H7 (cell line): ENCODE measurements around the gene BTBD6. TPM values are rescaled to one million over a fixed set of nuclear protein-coding genes. Genes with fewer than 3 reads are reported as not detected.
A peak's percentile ranks its signal among the peaks of the same experiment; 100 is the strongest.

Source experiments
- DNase-seq: peaks from one replicate; pipeline ENCODE4 v3.0.0; 2012
- H3K27me3 ChIP-seq: 2 replicates; pipeline ENCODE4 v1.6.0; 2011; ENCODE audit warnings: mild to moderate bottlenecking, low read length; ENCODE audit not compliant: control insufficient read depth, insufficient read depth
- H3K36me3 ChIP-seq: replicated peaks from 2 replicates; pipeline ENCODE4 v1.5.1; 2011; ENCODE audit warnings: low read length; ENCODE audit not compliant: control insufficient read depth, insufficient read depth
- H3K4me3 ChIP-seq: 2 replicates; pipeline ENCODE4 v1.5.1; 2011; ENCODE audit warnings: low read depth, mild to moderate bottlenecking, control low read depth, low read length, moderate library complexity; ENCODE audit not compliant: insufficient read depth
- total RNA-seq: library from RNA; depleted of rRNA; stranded (reverse); fragments of >200 nt; shearing (Covaris generic); gene quantifications from 2 replicates; pipeline ENCODE4 v1.2.3, GENCODE V29; 2014

Gene BTBD6
- total RNA-seq, 1 experiment from 2014 or later: 22.3 TPM

DNA sequence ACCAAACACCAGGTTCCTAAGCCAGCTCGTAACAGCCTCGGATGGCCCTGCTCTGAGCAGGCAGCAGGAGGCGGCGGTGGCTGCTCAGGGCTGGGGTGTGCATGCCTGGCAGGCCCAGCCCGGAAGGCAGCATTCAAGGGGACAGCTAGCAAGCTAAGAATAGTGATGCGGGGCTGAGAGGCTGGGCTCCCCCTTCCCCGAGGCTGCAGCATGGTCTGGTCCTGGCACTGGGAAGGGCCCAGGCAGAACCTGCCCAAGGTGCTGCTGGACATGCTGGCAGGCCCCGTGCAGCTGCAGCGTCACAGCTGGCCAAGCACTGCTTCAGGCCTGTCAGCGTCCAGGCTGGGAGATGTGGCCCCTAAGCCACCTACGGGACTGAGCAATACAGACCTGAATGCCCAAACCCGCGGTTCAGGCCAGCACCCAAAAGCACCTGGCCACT lies 40.9 kb upstream of the BTBD6 start:
- no peaks in the 10 kb centered on the region; the same call in 1 of the 2 replicates for H3K36me3 ChIP-seq
- H3K4me3 ChIP-seq: no peak overlapping the region
- peak; percentile 90 for DNase-seq
- peaks cover 2% of the 10 kb centered on the region; the same call in 1 of the 2 replicates for H3K27me3 ChIP-seq

DNA sequence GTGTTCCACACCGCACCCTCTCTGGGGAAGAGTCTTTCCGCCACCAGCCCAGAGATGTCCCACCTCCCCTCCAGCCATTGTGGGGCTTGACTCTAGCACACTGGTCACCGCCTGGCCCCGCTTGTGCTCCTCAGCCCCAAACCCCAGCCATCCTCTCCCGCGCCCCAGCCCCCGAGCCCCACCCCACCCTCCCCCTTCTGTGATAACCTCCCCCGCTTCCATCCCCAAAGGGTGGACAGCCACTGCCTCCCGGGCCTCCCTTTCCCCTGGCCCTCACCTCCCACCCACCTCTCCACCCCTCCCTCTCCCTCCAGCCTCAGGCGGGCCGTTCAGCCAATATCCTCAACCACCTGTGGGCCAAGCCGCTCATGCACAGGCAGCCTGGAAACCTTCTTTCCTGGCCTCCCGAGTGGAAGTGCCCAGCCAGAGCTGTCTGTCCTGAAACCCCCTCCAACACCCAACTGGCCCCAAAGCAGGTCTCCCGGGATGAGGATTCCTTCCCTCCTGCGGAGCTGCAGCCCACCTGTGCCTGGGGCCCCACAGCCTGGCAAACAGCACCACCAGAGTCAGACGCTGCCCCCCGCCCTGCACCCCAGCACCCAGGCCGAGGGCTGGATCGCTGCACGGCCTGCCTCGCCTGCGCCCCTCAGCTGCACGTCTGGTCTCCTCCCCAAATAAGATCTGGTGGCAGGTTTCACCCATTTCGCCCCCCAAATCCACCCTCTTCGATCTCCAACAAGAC lies 40.2 kb upstream of the BTBD6 start:
- no peaks in the 10 kb centered on the region; the same call in 1 of the 2 replicates for H3K36me3 ChIP-seq
- peak; percentile 79 for DNase-seq
- H3K27me3 ChIP-seq: peaks cover 1% of the 10 kb centered on the region; the same call in 1 of the 2 replicates
- H3K4me3 ChIP-seq: no peak overlapping the region

DNA sequence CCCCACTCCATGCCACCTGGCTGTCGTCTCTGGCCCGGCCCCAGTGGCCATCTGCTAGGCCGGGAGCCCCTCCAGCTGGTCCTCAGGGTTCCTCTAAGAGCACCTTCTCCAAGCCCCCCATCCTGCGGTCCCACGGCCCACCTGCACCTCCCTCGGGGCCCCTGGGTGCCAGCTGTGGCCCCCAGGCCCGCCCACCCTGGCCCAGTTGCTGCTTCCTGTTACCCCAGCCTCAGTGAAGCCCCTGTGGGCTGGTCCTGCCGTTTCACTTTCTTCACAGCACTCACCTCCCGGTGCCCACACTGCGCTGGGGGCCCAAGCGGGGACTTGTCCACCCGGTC lies 39.6 kb upstream of the BTBD6 start:
- DNase-seq: no peak

DNA sequence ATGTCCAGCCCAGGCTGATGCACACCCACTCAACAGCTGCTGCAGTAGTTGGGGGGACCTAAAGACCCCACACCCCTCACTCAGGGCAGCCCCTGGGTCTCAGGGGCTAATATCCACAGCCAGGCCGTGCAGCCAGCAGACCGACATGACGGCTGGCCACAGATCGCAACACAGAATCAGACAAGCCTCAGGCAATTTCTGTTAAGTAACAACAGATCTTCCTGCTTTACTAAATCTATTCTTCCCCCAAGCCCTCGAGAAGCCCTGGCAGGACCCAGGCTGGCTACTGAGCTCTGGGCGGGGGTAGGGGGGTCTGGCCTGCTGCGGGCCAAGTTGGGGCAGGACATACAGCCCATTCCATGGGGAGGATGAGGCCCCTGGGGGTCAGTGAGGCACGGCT lies 39.2 kb upstream of the BTBD6 start:
- Histone ChIP-seq H3K36me3 (no peaks in the 10 kb centered on the region; the same call in 1 of the 2 replicates), H3K27me3 (no peaks in the 10 kb centered on the region), H3K4me3 (no peak overlapping the region)
- no peak for DNase-seq

More for the DNA sequence above, 39.6 kb upstream of the BTBD6 start:
- Histone ChIP-seq H3K4me3 (no peak overlapping the region), H3K36me3 (no peaks in the 10 kb centered on the region; the same call in 1 of the 2 replicates), H3K27me3 (no peaks in the 10 kb centered on the region)

DNA sequence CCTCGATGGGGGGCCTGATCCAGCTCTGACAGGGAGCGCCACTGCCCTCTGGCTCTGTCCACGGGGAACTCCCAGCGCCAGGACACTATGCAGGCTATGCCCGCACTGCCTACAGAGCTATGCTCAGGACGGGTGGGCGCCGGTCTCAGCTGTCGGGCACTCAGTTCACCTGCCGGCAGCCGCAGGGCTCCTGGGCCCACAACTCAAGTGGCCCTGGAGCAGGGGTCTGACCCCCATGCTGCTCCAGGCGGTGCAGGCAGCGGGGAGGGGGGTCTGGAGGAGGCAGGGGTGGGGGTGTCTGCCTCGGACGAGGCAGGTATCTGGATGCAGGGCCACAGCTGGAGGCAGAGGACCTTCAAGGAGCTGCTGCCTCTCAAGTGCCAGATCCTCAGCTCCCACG lies 38.7 kb upstream of the BTBD6 start:
- DNase-seq: no peak
- H3K36me3 ChIP-seq: no peaks in the 10 kb centered on the region; the same call in 1 of the 2 replicates
- no peak overlapping the region for H3K4me3 ChIP-seq
- H3K27me3 ChIP-seq: no peaks in the 10 kb centered on the region

DNA sequence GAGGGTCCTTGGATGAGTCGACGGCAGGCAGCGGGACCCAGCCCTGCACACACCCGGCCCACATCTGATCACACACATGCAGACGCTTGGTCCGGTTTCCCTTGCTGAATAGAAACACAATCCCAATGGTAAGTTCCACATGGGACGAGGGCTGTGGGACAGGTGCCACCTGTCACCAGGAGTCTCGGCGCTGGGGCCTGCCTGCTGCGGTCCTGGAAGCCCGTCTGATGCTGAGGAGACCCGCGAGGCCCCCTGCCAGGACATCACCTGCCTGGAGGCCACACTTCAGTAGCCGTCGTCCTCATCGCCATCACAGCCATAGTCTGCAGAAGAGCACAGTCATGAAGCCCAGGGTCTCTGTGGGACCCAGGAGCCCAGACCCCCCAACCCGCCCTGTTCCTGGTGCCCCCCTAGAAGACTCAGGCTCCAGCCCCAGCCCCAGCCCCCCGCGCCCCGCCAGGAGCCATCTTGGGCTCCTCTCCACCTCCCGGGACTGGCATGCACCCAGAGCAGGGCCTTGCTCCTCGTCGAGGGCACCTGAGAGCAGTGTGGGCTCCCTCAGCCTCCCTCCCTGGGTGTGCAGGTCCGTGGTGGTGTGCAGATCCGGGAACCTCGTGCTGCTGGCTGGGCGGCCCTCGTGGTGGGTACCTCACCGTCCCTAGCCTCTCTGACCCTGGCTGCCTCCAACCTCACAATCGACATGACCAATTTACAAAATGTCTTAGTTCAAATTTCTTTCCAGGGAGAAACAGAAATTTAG lies 37.9 kb upstream of the BTBD6 start:
- Histone ChIP-seq H3K27me3 (no peaks in the 10 kb centered on the region), H3K36me3 (no peaks in the 10 kb centered on the region; the same call in 1 of the 2 replicates), H3K4me3 (no peak overlapping the region)
- no peak for DNase-seq

DNA sequence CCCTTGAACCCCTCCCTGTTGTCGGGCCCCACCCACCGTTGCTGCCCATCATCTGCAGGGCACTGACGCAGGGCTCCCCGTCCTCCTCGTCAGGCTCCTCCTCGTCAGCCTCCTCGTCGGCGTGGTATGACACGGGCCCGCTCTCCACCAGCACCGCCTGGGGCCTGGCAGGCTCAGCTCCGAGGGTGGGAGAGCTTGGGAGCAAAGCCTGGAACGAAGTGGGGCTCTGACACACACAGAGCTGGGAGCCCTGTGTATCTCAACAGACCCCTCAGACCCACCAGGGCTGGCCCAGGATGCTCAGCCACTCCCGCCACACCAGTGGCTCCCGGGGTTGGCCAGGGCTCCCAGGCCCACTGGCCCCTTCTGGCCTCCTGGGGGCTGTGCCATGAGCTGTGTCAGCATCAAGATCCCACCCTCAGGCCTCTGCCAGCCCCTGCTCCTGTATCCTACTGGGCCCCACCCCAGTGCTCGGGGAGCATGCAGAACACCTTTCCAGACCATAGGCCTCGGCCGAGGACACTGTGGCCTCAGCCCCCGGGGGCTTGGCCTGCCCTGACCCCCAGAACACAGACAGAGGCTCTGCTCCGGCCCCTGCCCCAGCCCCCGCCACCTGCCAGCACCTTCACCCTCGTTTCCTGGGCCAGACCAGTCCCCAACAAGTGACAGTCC lies 37.1 kb upstream of the BTBD6 start:
- no peak for DNase-seq
- no peaks in the 10 kb centered on the region for H3K27me3 ChIP-seq
- no peaks in the 10 kb centered on the region; the same call in 1 of the 2 replicates for H3K36me3 ChIP-seq
- H3K4me3 ChIP-seq: no peak overlapping the region

DNA sequence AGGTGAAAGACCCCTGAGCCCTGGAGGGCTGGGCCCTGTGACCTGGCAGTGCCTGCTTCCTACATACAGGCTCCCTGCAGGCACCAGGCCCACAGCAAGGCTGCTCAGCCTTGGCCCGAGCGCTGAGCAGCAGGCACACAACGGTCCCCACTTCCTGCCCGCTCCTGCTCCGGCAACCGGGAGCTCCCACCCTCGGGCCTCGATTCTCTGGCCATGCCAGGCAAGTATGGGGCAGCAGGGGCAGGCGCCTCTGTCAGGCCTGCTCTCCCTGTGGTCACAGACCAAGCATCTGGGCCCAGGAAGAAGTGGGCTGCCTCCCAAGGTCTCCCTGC lies 36.6 kb upstream of the BTBD6 start:
- H3K27me3 ChIP-seq: no peaks in the 10 kb centered on the region
- DNase-seq: no peak
- no peak overlapping the region for H3K4me3 ChIP-seq

DNA sequence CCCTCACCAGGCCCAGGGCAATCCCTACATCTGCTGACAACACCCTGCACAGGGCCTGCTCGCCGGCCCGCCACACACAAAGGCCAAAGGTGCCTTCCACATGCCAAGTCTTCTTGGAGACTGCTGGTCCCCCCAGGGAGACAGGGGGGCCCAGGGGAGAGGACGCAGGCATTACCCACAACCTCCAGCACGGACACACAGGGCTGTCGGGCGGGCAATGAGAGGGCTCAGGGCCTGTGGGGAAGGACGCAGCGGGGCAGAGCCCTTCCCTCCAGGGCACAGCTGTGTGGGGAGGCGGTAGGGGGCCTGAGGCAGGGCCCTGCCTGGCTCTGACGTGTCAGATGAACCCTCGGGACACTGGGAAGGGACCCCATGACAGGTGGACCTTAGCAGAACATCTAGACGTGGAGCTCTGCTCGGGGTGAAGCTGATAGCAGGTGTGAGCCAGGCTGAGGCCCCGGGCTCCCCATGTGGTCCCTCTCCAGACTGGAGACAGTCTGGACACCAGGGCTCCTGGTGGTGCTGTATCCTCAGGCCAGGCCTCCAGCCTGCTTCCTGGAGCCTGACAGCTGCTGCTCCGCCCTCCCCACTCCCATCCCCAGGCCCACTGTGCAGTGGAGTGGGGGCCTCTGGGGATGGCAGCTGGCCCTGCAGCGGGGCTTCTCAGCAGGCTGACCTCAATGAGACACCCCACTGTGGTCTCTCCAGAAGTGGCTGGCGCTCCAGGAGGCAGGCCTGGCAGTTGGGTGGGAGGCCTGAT lies 35.6 kb upstream of the BTBD6 start:
- DNase-seq: no peak
- Histone ChIP-seq H3K27me3 (no peaks in the 10 kb centered on the region), H3K36me3 (no peaks in the 10 kb centered on the region; the same call in 1 of the 2 replicates), H3K4me3 (no peak overlapping the region)

More for the DNA sequence above, 36.6 kb upstream of the BTBD6 start:
- no peaks in the 10 kb centered on the region; the same call in 1 of the 2 replicates for H3K36me3 ChIP-seq

DNA sequence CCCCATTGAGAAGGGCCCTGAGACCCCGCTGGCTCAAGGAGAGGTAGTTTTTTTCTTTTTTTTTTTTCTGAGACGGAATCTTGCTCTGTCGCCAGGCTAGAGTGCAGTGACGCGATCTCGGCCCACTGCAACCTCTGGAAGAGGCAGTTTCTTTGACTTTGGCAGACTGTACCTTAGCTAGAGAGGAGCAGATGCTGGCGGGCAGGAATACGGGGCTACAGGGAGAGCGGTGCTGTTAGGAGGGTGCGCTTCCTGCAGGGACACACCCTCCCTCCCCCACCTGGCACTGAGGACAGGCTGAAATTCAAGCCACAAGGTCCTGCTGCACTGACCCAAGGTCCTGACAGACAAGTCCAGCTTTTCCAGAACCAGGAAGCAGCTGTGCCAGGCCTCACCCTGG lies 35.0 kb upstream of the BTBD6 start:
- Histone ChIP-seq H3K27me3 (no peaks in the 10 kb centered on the region), H3K4me3 (no peak overlapping the region), H3K36me3 (no peaks in the 10 kb centered on the region; the same call in 1 of the 2 replicates)
- no peak for DNase-seq

DNA sequence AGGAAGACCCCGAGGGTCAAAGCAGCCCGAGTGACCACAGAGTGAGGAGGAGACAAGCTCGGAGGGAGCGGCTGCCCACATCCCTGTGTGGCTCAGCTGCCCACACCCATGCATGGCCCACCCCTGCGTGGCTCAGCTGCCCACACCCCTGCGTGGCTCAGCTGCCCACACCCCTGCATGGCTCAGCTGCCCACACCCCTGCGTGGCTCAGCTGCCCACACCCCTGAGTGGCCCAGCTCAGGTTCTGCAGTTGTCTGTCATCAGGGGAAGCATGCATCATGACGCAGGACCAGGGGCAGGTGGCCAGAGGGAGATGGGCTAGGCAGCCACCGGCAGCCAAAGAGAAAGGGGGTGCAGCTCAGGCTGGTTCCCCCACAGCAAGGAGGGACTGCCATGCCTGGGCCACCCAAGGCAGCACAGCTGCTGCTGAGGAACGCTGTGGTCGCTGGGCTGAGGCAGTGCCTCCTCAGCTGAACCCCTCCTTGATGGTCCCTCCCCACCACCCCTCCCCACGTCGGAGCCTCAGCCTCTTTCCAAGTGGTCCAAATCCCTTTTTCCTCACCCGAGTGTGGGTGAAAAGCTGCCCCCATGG lies 33.9 kb upstream of the BTBD6 start:
- no peak for DNase-seq
- no peaks in the 10 kb centered on the region; the same call in 1 of the 2 replicates for H3K36me3 ChIP-seq
- H3K27me3 ChIP-seq: no peaks in the 10 kb centered on the region
- H3K4me3 ChIP-seq: no peak overlapping the region

DNA sequence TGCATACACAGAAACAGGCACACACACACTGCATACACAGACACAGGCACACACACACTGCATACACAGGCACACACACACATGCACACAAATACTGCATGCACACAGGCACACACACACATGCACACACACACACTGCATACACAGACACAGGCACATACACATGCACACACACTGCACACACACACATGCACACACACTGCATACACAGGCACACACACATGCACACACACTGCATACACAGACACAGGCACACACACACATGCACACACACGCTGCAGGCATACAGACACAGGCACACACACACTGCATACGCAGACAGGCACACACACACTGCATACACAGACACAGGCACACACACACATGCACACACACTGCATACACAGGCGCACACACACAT lies 32.7 kb upstream of the BTBD6 start:
- no peak for DNase-seq
- no peaks in the 10 kb centered on the region for H3K27me3 ChIP-seq
- H3K36me3 ChIP-seq: no peaks in the 10 kb centered on the region; the same call in 1 of the 2 replicates
- H3K4me3 ChIP-seq: no peak overlapping the region

DNA sequence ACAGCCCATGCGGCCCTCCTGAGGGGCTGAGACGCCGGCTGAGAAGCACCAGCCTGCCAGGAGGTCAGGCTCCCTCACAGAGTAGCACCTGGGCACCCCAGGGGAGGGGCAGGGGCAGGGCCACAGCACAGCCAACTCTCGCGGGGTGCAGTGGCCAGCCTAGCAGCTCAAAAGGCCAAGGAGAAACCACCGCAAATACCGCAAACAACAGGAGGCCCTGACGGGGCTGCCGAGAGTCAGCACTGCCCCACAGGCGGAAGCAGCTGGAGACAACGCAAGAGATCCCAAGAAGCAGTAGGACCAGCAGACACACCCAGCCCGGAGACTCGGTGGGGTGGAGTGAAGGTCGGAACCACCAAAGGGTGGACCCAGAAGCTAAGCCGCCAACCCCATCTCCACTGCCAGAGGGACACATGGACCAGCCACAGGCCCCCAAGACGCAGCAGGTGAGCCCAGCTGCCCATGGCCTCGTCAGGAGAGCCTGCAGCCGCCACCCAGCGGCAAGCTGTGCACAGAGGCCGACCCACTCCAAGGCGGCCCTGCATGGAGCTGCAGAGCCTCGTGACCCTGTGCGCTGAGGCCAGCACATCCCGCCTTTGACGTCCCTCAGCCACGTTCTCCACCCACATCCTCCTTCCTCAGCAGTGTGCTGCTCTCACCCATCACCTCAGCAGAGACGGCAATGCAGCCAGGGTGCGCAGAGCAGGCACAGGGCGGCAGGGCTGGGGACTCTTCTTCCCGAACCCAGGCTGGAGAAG lies 31.7 kb upstream of the BTBD6 start:
- no peak overlapping the region for H3K4me3 ChIP-seq
- H3K27me3 ChIP-seq: no peaks in the 10 kb centered on the region
- DNase-seq: no peak
- H3K36me3 ChIP-seq: no peaks in the 10 kb centered on the region; the same call in 1 of the 2 replicates
